Stimulated activated CD8-positive, alpha-beta memory T cell treated with anti-CD3 and anti-CD28 coated beads, Interleukin-2, amount 100 ng/mL, for 1 hour (primary cell): Measurements from ENCODE around the gene THBD.

Source experiments
- DNase-seq, 2 donors: peaks; one replicate each; pipeline ENCODE4 v3.0.0-alpha.2; 2020; ENCODE audit warnings: low read depth in 2 of 2

THBD gene

GRCh38 chr20:23011008-23011721, 38.3 kb downstream of the THBD start:
- no peak for DNase-seq

- DNase-seq, result no peak
Measured at GRCh38 chr20:23010096-23010495, 39.4 kb downstream of the THBD start.

- no peak for DNase-seq
Measured at GRCh38 chr20:23009636-23010035, 39.8 kb downstream of the THBD start.

GRCh38 chr20:23008667-23009066, 40.8 kb downstream of the THBD start:
- DNase-seq, result no peak

GRCh38 chr20:23007886-23008655, 41.4 kb downstream of the THBD start:
- no peak for DNase-seq

- DNase-seq, result no peak
Measured at GRCh38 chr20:23007462-23007861, 42.0 kb downstream of the THBD start.

- DNase-seq, result no peak
Measured at GRCh38 chr20:23005776-23006175, 43.7 kb downstream of the THBD start.

GRCh38 chr20:23003881-23004460, 45.5 kb downstream of the THBD start:
- no peak for DNase-seq

GRCh38 chr20:23003077-23003635, 46.3 kb downstream of the THBD start:
- DNase-seq, result no peak

- no peak for DNase-seq
Measured at GRCh38 chr20:23002276-23002675, 47.2 kb downstream of the THBD start.

GRCh38 chr20:23000232-23000947, 49.1 kb downstream of the THBD start:
- DNase-seq, result no peak

- no peak for DNase-seq
Measured at GRCh38 chr20:22999756-23000155, 49.7 kb downstream of the THBD start.

GRCh38 chr20:22998476-22998875, 51.0 kb downstream of the THBD start:
- no peak for DNase-seq

GRCh38 chr20:22995923-22996322, 53.5 kb downstream of the THBD start:
- no peak for DNase-seq
